Activated T-helper 1 cell treated with Interleukin-2 at 50 U/mL for 16 hours (primary cell): ENCODE measurements around the gene FEM1C.
A peak's percentile ranks its signal among the peaks of the same experiment; 100 is the strongest.

Experiments
- DNase-seq: peaks from one replicate; pipeline ENCODE4 v3.0.0-alpha.2; 2020; ENCODE audit warnings: low read depth

FEM1C gene

GRCh38 chr5:115544436-115545350 lies at the start of gene FEM1C:
FEM1C (minus strand) TSS chr5:115544775; CDS start chr5:115543493, 1,282 bp downstream.
- DNase-seq = peak; percentile 94

- no peak for DNase-seq
These were observed 44.5 kb upstream of the FEM1C start for GRCh38 chr5:115589043-115589442.

GRCh38 chr5:115588640-115589039 lies 44.1 kb upstream of the FEM1C start:
- no peak for DNase-seq

- DNase-seq = no peak
These were observed 42.1 kb upstream of the FEM1C start for GRCh38 chr5:115586525-115587146.

GRCh38 chr5:115585265-115585664 lies 40.7 kb upstream of the FEM1C start:
- DNase-seq = no peak

GRCh38 chr5:115584501-115584900 lies 39.9 kb upstream of the FEM1C start:
- no peak for DNase-seq

- DNase-seq = no peak
These were observed 38.9 kb upstream of the FEM1C start for GRCh38 chr5:115583474-115583873.

GRCh38 chr5:115580941-115581340 lies 36.4 kb upstream of the FEM1C start:
- DNase-seq = no peak

GRCh38 chr5:115579747-115580173 lies 35.2 kb upstream of the FEM1C start:
- no peak for DNase-seq

- DNase-seq = no peak
These were observed 34.6 kb upstream of the FEM1C start for GRCh38 chr5:115579216-115579615.

GRCh38 chr5:115578657-115579056 lies 34.1 kb upstream of the FEM1C start:
- no peak for DNase-seq

- DNase-seq = no peak
These were observed 33.2 kb upstream of the FEM1C start for GRCh38 chr5:115577741-115578140.

GRCh38 chr5:115577329-115577728 lies 32.8 kb upstream of the FEM1C start:
- no peak for DNase-seq

GRCh38 chr5:115575167-115576070 lies 30.8 kb upstream of the FEM1C start:
- no peak for DNase-seq

GRCh38 chr5:115573133-115573532 lies 28.6 kb upstream of the FEM1C start:
- DNase-seq = no peak

- DNase-seq = no peak
These were observed 26.9 kb upstream of the FEM1C start for GRCh38 chr5:115571441-115571878.

- DNase-seq = no peak
These were observed 24.1 kb upstream of the FEM1C start for GRCh38 chr5:115568668-115569067.

GRCh38 chr5:115565233-115565632 lies 20.7 kb upstream of the FEM1C start:
- DNase-seq = no peak

GRCh38 chr5:115561176-115561575 lies 16.6 kb upstream of the FEM1C start:
- no peak for DNase-seq

GRCh38 chr5:115559524-115559923 lies 14.9 kb upstream of the FEM1C start:
- no peak for DNase-seq

GRCh38 chr5:115558388-115558956 lies 13.9 kb upstream of the FEM1C start:
- no peak for DNase-seq
